A673 (cell line): ENCODE data around the gene RPS19.

Experiments
- CTCF ChIP-seq: fragments of 300-800, 200-600 bp; sonication (generic); conservative IDR thresholded peaks from 2 replicates; pipeline ENCODE4 v1.5.1; 2017; ENCODE audit warnings: low read depth, mild to moderate bottlenecking, antibody characterized with exemption, low read length, moderate library complexity, mixed read lengths
- EZH2 ChIP-seq: fragments of 200-600 bp; sonication (generic); IDR thresholded peaks from 2 replicates; pipeline ENCODE4 v1.6.1; 2017; ENCODE audit warnings: borderline replicate concordance, low read depth, mild to moderate bottlenecking, mixed read lengths, antibody characterized with exemption, low read length; ENCODE audit not compliant: poor library complexity, severe bottlenecking

GRCh38 chr19:41904118-41904870, 44.2 kb downstream of the RPS19 start:
- TF ChIP-seq CTCF (no peak), EZH2 (no peak)
